ENCODE results near the gene SIVA1.

The SIVA1 gene

DNA sequence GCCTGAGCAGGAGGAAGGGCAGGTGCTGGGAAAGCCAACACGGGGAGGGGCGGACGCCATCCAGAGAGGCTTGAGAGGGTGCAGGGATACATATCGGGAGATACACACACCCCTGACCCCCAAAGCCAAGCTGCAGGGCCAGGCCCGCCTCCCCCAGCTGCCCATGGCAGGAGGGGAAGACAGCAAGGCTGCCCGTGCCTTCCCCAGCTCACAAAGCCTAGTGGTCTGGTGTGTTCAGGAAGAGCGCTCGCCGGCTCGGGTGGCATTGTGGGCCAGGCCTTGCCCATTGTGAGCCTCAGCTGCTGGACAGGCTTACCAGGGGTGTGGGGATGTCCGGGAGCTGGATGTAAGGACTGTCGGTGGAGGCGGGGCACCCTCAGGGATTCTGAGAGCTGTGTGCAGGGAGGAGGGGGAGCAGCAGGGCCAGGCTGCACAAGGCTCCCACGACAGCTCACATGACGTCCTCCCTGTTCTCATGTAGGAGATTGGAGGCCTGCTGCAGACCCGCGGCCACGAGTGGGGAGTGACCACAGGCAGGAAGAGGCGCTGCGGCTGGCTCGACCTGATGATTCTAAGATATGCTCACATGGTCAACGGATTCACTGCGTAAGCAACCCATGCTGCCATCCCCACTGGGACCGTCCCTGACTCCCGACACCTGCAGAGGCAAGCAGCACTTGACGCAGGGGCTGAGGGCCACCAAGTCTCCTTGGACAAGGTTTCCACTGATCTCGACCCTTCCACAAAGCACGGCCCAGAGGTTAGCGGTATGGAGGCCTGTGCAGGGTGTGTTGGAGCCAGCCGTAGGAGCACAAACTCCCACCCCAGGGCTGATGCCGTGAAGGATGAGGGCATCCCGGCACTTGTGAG lies 10.1 kb upstream of the SIVA1 start:
- TF ChIP-seq, protein P1, sequence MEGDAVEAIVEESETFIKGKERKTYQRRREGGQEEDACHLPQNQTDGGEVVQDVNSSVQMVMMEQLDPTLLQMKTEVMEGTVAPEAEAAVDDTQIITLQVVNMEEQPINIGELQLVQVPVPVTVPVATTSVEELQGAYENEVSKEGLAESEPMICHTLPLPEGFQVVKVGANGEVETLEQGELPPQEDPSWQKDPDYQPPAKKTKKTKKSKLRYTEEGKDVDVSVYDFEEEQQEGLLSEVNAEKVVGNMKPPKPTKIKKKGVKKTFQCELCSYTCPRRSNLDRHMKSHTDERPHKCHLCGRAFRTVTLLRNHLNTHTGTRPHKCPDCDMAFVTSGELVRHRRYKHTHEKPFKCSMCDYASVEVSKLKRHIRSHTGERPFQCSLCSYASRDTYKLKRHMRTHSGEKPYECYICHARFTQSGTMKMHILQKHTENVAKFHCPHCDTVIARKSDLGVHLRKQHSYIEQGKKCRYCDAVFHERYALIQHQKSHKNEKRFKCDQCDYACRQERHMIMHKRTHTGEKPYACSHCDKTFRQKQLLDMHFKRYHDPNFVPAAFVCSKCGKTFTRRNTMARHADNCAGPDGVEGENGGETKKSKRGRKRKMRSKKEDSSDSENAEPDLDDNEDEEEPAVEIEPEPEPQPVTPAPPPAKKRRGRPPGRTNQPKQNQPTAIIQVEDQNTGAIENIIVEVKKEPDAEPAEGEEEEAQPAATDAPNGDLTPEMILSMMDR (IDR thresholded peaks at IDR 0.05; ENCODE audit: poor library complexity, severe bottlenecking) = no peak
- Histone ChIP-seq H3K9me3 (ENCODE audit: severe bottlenecking) (no peaks in the 10 kb centered on the region), H3K27me3 (ENCODE audit: insufficient read depth, poor library complexity, severe bottlenecking) (no peaks in the 10 kb centered on the region), H3K4me3 (ENCODE audit: severe bottlenecking) (no peak overlapping the region), H3K27ac (ENCODE audit: poor library complexity, severe bottlenecking) (peak overlapping the region; percentile 24), H3K4me1 (ENCODE audit: insufficient read depth, poor library complexity, severe bottlenecking) (peaks cover 13% of the 10 kb centered on the region), H3K36me3 (ENCODE audit: low read depth) (peaks cover 14% of the 10 kb centered on the region; the same call in 1 of the 2 replicates)
- ATAC-seq (ENCODE audit: low read depth) = no peak
- no peak for DNase-seq (ENCODE audit: low spot score)

DNA sequence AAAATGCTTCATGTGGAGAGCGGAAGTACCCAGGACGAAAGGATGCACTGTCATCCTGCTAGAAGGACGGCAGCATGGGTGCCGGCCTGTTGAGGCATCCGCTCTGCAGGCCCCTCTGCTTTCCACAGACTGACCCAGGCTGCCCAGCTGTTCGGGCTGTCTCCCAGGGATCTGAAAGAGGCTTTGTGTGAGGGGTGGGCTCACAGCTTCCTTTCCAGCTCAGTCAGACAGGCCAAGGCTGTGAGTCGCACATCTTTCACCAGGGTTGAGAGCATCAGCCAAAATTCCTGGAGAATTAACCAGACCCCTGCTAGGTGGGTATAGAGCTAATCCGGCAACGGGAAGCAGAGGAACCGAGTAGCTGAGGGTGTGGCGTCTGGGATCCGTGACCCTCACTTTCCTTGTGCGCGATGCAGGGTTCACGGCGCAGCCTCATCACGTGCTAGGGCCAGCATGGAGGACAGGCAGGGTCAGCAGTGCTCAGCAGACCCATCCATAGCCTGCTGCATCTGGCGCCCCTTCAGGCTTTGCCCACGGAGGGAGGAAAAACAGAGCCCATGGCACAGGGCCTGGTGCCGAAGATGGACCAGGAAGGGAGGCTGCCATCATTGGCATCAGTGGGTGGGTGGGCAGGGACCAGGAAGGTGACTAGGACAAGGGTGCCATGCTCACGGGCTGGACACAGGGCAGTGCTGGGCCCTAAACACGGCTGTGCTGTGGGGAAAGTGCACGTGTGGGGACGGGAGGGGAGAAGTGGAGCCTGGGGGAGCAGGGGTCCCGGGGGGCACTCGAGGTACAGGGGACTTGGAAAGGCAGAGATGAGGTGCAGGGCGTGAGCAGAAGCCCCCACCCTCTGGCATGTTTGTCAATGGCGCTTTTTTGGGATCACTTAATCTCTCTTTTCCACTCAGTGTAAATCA lies 9.2 kb upstream of the SIVA1 start:
- DNase-seq (ENCODE audit: low spot score) (no peak), ATAC-seq (ENCODE audit: low read depth) (peak; percentile 34)
- peak overlapping the region; percentile 24 for H3K27ac ChIP-seq (ENCODE audit: poor library complexity, severe bottlenecking)
- no peaks in the 10 kb centered on the region for H3K9me3 ChIP-seq (ENCODE audit: severe bottlenecking)
- TF ChIP-seq, protein P1 (IDR thresholded peaks at IDR 0.05; ENCODE audit: poor library complexity, severe bottlenecking) = no peak
- H3K36me3 ChIP-seq (ENCODE audit: low read depth) = peaks cover 14% of the 10 kb centered on the region; the same call in 1 of the 2 replicates
- H3K27me3 ChIP-seq (ENCODE audit: insufficient read depth, poor library complexity, severe bottlenecking) = no peaks in the 10 kb centered on the region
- peaks cover 16% of the 10 kb centered on the region for H3K4me1 ChIP-seq (ENCODE audit: insufficient read depth, poor library complexity, severe bottlenecking)
- H3K4me3 ChIP-seq (ENCODE audit: severe bottlenecking) = no peak overlapping the region

DNA sequence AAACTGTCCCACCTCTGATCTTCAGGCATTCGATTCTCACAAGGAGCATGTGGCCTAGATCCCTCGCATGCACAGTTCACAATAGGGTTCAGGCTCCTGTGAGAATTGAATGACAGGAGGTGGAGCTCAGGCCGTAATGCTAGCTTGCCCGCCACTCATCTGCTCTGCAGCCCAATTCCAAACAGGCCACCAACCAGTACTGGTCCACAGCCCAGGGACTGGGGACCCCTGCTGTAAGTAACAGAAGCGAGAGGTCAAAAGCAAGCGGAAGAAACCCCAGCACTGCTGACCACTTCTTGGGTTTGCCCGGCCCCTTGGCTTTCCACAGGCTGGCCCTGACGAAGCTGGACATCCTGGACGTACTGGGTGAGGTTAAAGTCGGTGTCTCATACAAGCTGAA lies 8.5 kb upstream of the SIVA1 start:
- TF ChIP-seq, protein P1 (IDR thresholded peaks at IDR 0.05; ENCODE audit: poor library complexity, severe bottlenecking) = no peak
- no peak overlapping the region for H3K27ac ChIP-seq (ENCODE audit: poor library complexity, severe bottlenecking)
- H3K27me3 ChIP-seq (ENCODE audit: insufficient read depth, poor library complexity, severe bottlenecking) = no peaks in the 10 kb centered on the region
- no peak for ATAC-seq (ENCODE audit: low read depth)
- no peaks in the 10 kb centered on the region for H3K9me3 ChIP-seq (ENCODE audit: severe bottlenecking)
- no peak overlapping the region for H3K4me3 ChIP-seq (ENCODE audit: severe bottlenecking)
- H3K36me3 ChIP-seq (ENCODE audit: low read depth) = peaks cover 14% of the 10 kb centered on the region; the same call in 1 of the 2 replicates
- DNase-seq (ENCODE audit: low spot score) = no peak
- H3K4me1 ChIP-seq (ENCODE audit: insufficient read depth, poor library complexity, severe bottlenecking) = peaks cover 23% of the 10 kb centered on the region

DNA sequence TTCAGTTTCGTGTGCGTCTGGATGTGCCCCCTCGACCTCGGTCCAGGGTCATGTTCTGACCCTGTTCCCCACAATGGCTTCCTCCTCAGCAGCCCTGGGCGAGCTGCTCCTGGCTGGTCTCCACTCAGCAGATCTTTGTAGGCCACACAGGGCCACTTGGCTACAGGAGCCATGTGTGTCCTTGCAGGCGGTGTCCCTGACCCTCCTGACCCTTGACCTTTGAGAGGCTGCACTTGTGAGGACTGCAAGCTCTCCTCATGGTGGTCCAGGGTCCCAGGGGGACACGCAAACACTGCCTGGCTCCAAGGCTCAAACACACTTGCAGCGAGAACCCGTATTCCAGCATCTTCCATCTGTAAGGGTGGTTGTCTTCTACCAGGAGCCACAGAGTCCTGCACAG lies 7.5 kb upstream of the SIVA1 start:
- Histone ChIP-seq H3K4me1 (ENCODE audit: insufficient read depth, poor library complexity, severe bottlenecking) (peaks cover 32% of the 10 kb centered on the region), H3K4me3 (ENCODE audit: severe bottlenecking) (no peak overlapping the region), H3K36me3 (ENCODE audit: low read depth) (peaks cover 9% of the 10 kb centered on the region; the same call in 1 of the 2 replicates), H3K27me3 (ENCODE audit: insufficient read depth, poor library complexity, severe bottlenecking) (no peaks in the 10 kb centered on the region), H3K27ac (ENCODE audit: poor library complexity, severe bottlenecking) (no peak overlapping the region), H3K9me3 (ENCODE audit: severe bottlenecking) (no peaks in the 10 kb centered on the region)
- ATAC-seq (ENCODE audit: low read depth) (no peak), DNase-seq (ENCODE audit: low spot score) (no peak)
- TF ChIP-seq, protein P1 (IDR thresholded peaks at IDR 0.05; ENCODE audit: poor library complexity, severe bottlenecking) = no peak
